ENCODE measurements around the gene ZSCAN22.

GRCh38 chr19:58346961-58347929 lies 20.5 kb downstream of the ZSCAN22 start:
- TF ChIP-seq, protein P1, sequence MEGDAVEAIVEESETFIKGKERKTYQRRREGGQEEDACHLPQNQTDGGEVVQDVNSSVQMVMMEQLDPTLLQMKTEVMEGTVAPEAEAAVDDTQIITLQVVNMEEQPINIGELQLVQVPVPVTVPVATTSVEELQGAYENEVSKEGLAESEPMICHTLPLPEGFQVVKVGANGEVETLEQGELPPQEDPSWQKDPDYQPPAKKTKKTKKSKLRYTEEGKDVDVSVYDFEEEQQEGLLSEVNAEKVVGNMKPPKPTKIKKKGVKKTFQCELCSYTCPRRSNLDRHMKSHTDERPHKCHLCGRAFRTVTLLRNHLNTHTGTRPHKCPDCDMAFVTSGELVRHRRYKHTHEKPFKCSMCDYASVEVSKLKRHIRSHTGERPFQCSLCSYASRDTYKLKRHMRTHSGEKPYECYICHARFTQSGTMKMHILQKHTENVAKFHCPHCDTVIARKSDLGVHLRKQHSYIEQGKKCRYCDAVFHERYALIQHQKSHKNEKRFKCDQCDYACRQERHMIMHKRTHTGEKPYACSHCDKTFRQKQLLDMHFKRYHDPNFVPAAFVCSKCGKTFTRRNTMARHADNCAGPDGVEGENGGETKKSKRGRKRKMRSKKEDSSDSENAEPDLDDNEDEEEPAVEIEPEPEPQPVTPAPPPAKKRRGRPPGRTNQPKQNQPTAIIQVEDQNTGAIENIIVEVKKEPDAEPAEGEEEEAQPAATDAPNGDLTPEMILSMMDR (conservative IDR thresholded peaks at IDR 0.05; ENCODE audit: low read depth, low read length), result no peak
- no peak for TF ChIP-seq EZH2 (IDR thresholded peaks at IDR 0.05; ENCODE audit: borderline replicate concordance, low read depth, low read length, poor library complexity, severe bottlenecking)

All from A673 (cell line).